Effector memory CD4-positive, alpha-beta T cell (primary cell): Measurements from ENCODE around the gene PRKRIP1.
A peak's percentile ranks its signal among the peaks of the same experiment; 100 is the strongest.

ENCODE experiments used
- DNase-seq, 3 donors: peaks; one replicate each; pipeline ENCODE4 v3.0.0-alpha.2; 2020
- H3K27ac ChIP-seq: 2 replicates; pipeline ENCODE4 v1.7.0; 2013; ENCODE audit warnings: mild to moderate bottlenecking, low read length, moderate library complexity; ENCODE audit not compliant: insufficient read depth, poor library complexity, severe bottlenecking
- H3K27me3 ChIP-seq: replicated peaks from 2 replicates; pipeline ENCODE4 v1.7.0; 2013; ENCODE audit warnings: mild to moderate bottlenecking, low read length; ENCODE audit not compliant: insufficient read depth, control insufficient read depth, poor library complexity, severe bottlenecking
- H3K36me3 ChIP-seq: 2 replicates; pipeline ENCODE4 v1.7.0; 2013; ENCODE audit warnings: mild to moderate bottlenecking, low read length, moderate library complexity; ENCODE audit not compliant: control insufficient read depth, insufficient read depth
- H3K4me1 ChIP-seq: 2 replicates; pipeline ENCODE4 v1.7.0; 2013; ENCODE audit warnings: low read length, mild to moderate bottlenecking; ENCODE audit not compliant: control insufficient read depth, insufficient read depth, poor library complexity, severe bottlenecking
- H3K4me3 ChIP-seq: 2 replicates; pipeline ENCODE4 v1.7.0; 2013; ENCODE audit warnings: low read length, low read depth, mild to moderate bottlenecking; ENCODE audit not compliant: insufficient read depth, poor library complexity, severe bottlenecking
- H3K9me3 ChIP-seq: 2 replicates; pipeline ENCODE4 v1.7.0; 2013; ENCODE audit warnings: mild to moderate bottlenecking, low read length, moderate library complexity; ENCODE audit not compliant: control insufficient read depth

PRKRIP1 gene

GRCh38 chr7:102426268-102427018, 30.3 kb downstream of the PRKRIP1 start:
- Histone ChIP-seq H3K4me3 (peak overlapping the region; percentile 41), H3K27me3 (no peaks in the 10 kb centered on the region), H3K27ac (peak overlapping the region; percentile 98), H3K36me3 (no peaks in the 10 kb centered on the region), H3K9me3 (no peaks in the 10 kb centered on the region), H3K4me1 (peaks cover 56% of the 10 kb centered on the region)
- DNase-seq, result peak; percentile 53 to 62 (median 55)

GRCh38 chr7:102427019-102427405, 30.8 kb downstream of the PRKRIP1 start:
- Histone ChIP-seq H3K27me3 (no peaks in the 10 kb centered on the region), H3K4me1 (peaks cover 62% of the 10 kb centered on the region), H3K36me3 (no peaks in the 10 kb centered on the region), H3K4me3 (peak overlapping the region; percentile 41), H3K9me3 (no peaks in the 10 kb centered on the region), H3K27ac (peak overlapping the region; percentile 98)
- no peak for DNase-seq

DNA sequence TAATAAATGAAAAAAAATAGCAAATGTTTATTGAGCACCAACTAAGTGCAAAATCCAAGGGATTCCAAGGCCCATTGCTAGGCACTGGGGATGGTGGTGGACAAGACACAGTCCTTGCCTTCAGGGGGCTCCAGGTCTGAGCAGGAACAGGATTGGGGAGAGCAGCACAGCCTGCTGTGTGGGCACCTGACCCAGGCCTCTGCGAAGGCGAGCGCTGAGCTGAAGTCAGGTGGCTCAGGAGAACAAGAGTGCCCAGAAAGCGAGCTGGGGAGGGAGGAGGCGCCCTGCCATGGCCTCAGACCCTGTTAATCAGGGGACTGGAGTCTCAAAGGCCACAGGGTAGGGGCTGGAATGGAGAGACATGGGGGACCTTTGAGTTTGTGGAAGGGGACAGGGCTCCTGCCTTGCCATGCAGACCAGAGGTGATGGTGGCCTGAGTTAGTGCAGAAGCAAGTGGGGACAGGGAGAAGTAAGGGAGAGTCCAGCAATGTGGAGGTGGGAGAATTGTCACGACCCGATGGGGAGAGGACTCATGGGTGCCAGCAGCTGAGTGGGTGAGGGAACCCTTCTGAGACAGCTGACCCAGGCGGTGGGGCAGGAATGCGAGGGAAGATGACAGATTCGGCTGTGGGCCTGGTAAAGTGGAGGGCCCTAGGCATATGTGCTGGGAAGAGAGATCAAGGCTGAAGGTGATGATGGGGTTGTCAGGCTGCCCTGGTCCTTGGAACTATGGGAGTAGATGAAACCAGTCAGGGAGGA, 33.2 kb downstream of the PRKRIP1 start:
- no peaks in the 10 kb centered on the region for H3K27me3 ChIP-seq
- peak overlapping the region; percentile 37 for H3K27ac ChIP-seq
- H3K4me3 ChIP-seq, result no peak overlapping the region
- no peaks in the 10 kb centered on the region for H3K36me3 ChIP-seq
- H3K9me3 ChIP-seq, result no peaks in the 10 kb centered on the region
- H3K4me1 ChIP-seq, result peaks cover 81% of the 10 kb centered on the region
- no peak for DNase-seq

GRCh38 chr7:102431617-102432298, 35.6 kb downstream of the PRKRIP1 start:
- H3K27ac ChIP-seq, result peak overlapping the region; percentile 95
- H3K36me3 ChIP-seq, result no peaks in the 10 kb centered on the region
- DNase-seq, result peak; percentile 69 to 77 (median 69)
- H3K4me3 ChIP-seq, result peak overlapping the region; percentile 6
- H3K27me3 ChIP-seq, result no peaks in the 10 kb centered on the region
- no peaks in the 10 kb centered on the region for H3K9me3 ChIP-seq
- H3K4me1 ChIP-seq, result peaks cover 67% of the 10 kb centered on the region

GRCh38 chr7:102432442-102433218, 36.5 kb downstream of the PRKRIP1 start:
- Histone ChIP-seq H3K27ac (peak overlapping the region; percentile 95), H3K36me3 (peaks cover 1% of the 10 kb centered on the region), H3K27me3 (no peaks in the 10 kb centered on the region), H3K4me1 (peaks cover 58% of the 10 kb centered on the region), H3K9me3 (no peaks in the 10 kb centered on the region), H3K4me3 (peak overlapping the region; percentile 48)
- DNase-seq, result no peak

GRCh38 chr7:102433219-102434038, 37.3 kb downstream of the PRKRIP1 start, which contains the start of gene ORAI2:
Gene ORAI2, plus strand, starts transcription at chr7:102433575. Its CDS starts 5,382 bp downstream, at chr7:102438957.
- Histone ChIP-seq H3K9me3 (no peaks in the 10 kb centered on the region), H3K4me1 (peaks cover 53% of the 10 kb centered on the region), H3K27ac (peak within 1 kb of the TSS; percentile 95), H3K4me3 (peak within 1 kb of the TSS; percentile 88), H3K27me3 (no peaks in the 10 kb centered on the region), H3K36me3 (peaks cover 4% of the 10 kb centered on the region)
- peak; percentile 79 to 85 (median 83) for DNase-seq

- H3K27me3 ChIP-seq, result no peaks in the 10 kb centered on the region
- H3K4me3 ChIP-seq, result peak overlapping the region; percentile 88
- no peaks in the 10 kb centered on the region for H3K9me3 ChIP-seq
- H3K36me3 ChIP-seq, result peaks cover 7% of the 10 kb centered on the region
- peak in 1 of 3 donors; percentile 25 for DNase-seq
- H3K27ac ChIP-seq, result peak overlapping the region; percentile 95
- peaks cover 48% of the 10 kb centered on the region for H3K4me1 ChIP-seq
These were observed 37.9 kb downstream of the PRKRIP1 start for GRCh38 chr7:102434039-102434486.

- peaks cover 32% of the 10 kb centered on the region for H3K4me1 ChIP-seq
- H3K9me3 ChIP-seq, result no peaks in the 10 kb centered on the region
- H3K4me3 ChIP-seq, result no peak overlapping the region
- DNase-seq, result no peak
- no peak overlapping the region for H3K27ac ChIP-seq
- peaks cover 15% of the 10 kb centered on the region for H3K36me3 ChIP-seq
- H3K27me3 ChIP-seq, result no peaks in the 10 kb centered on the region
These were observed 40.0 kb downstream of the PRKRIP1 start for GRCh38 chr7:102436118-102436517.
